ENCODE data around the gene ANKRD52.
"Not testable (repeated sequence)": the region's sequence is repeated elsewhere in the genome, so short reads cannot be mapped to it uniquely, and the experiment has no call there.

ANKRD52 gene

GRCh38 chr12:56258068-56258819 is at the start of gene ANKRD52:
Gene ANKRD52 (minus strand): TSS chr12:56258384. CDS start chr12:56258269, 115 bp downstream.
- DNase-seq (ENCODE audit: low read depth in 2 of 2), result peak; percentile 44 to 46

- no peak for DNase-seq (ENCODE audit: low read depth in 2 of 2)
Observed at GRCh38 chr12:56307221-56307965, 49.2 kb upstream of the ANKRD52 start.

- DNase-seq (ENCODE audit: low read depth in 2 of 2), result no peak
Observed at GRCh38 chr12:56304872-56305590, 46.8 kb upstream of the ANKRD52 start.

GRCh38 chr12:56304276-56304675 is 46.1 kb upstream of the ANKRD52 start:
- DNase-seq (ENCODE audit: low read depth in 2 of 2), result no peak

- DNase-seq (ENCODE audit: low read depth in 2 of 2), result no peak
Observed at GRCh38 chr12:56300644-56301464, 42.7 kb upstream of the ANKRD52 start.

GRCh38 chr12:56299853-56300643 is 41.9 kb upstream of the ANKRD52 start, which contains the start of gene CS:
Gene CS (minus strand): TSS chr12:56300330. CDS start chr12:56300201, 129 bp downstream.
- peak; percentile 96 for DNase-seq (ENCODE audit: low read depth in 2 of 2)

GRCh38 chr12:56299308-56299852 is 41.2 kb upstream of the ANKRD52 start:
- no peak for DNase-seq (ENCODE audit: low read depth in 2 of 2)

- no peak for DNase-seq (ENCODE audit: low read depth in 2 of 2)
Observed at GRCh38 chr12:56298828-56299227, 40.6 kb upstream of the ANKRD52 start.

GRCh38 chr12:56297400-56297799 is 39.2 kb upstream of the ANKRD52 start:
- no peak for DNase-seq (ENCODE audit: low read depth in 2 of 2)

- DNase-seq (ENCODE audit: low read depth in 2 of 2), result no peak
Observed at GRCh38 chr12:56296295-56296694, 38.1 kb upstream of the ANKRD52 start.

GRCh38 chr12:56293795-56294194 is 35.6 kb upstream of the ANKRD52 start:
- DNase-seq (ENCODE audit: low read depth in 2 of 2), result no peak

GRCh38 chr12:56288705-56289387 is 30.7 kb upstream of the ANKRD52 start:
- no peak for DNase-seq (ENCODE audit: low read depth in 2 of 2)

- DNase-seq (ENCODE audit: low read depth in 2 of 2), result no peak
Observed at GRCh38 chr12:56286044-56286830, 28.1 kb upstream of the ANKRD52 start.

- DNase-seq (ENCODE audit: low read depth in 2 of 2), result not testable (repeated sequence)
Observed at GRCh38 chr12:56284263-56284662, 26.1 kb upstream of the ANKRD52 start.

- DNase-seq (ENCODE audit: low read depth in 2 of 2), result no peak
Observed at GRCh38 chr12:56282579-56282978, 24.4 kb upstream of the ANKRD52 start.

GRCh38 chr12:56282030-56282429 is 23.8 kb upstream of the ANKRD52 start:
- DNase-seq (ENCODE audit: low read depth in 2 of 2), result no peak

GRCh38 chr12:56280849-56281248 is 22.7 kb upstream of the ANKRD52 start:
- no peak for DNase-seq (ENCODE audit: low read depth in 2 of 2)

GRCh38 chr12:56278905-56279304 is 20.7 kb upstream of the ANKRD52 start:
- no peak for DNase-seq (ENCODE audit: low read depth in 2 of 2)

GRCh38 chr12:56274299-56274698 is 16.1 kb upstream of the ANKRD52 start:
- no peak for DNase-seq (ENCODE audit: low read depth in 2 of 2)

Measured in fibroblast of skin of left quadriceps (primary cell).